CD4-positive, CD25-positive, alpha-beta regulatory T cell (primary cell): ENCODE results near the gene SIPA1L3. TPM values are rescaled to one million over a fixed set of nuclear protein-coding genes. Genes with fewer than 3 reads are reported as not detected.

ENCODE experiments used
- ATAC-seq, 2 donors: fragments of 150-1000 bp; cut with Tn5 transposase; one replicate each; pipeline ENCODE4 v1.10.0; 2021; ENCODE audit warnings: low read depth in 2 of 2, moderate number of reproducible peaks in 2 of 2, moderate library complexity in 1 of 2
- DNase-seq, 3 donors: peaks; one replicate each; pipeline versions ENCODE4 v3.0.0 to v3.0.0-alpha.2; 2012 to 2022; ENCODE audit warnings: mixed read lengths in 1 of 3
- H3K27ac ChIP-seq: one replicate; pipeline ENCODE4 v1.7.0; 2013; ENCODE audit warnings: mild to moderate bottlenecking, low read length; ENCODE audit not compliant: insufficient read depth, poor library complexity, severe bottlenecking
- H3K27me3 ChIP-seq: one replicate; pipeline ENCODE4 v1.7.0; 2013; ENCODE audit warnings: low read length; ENCODE audit not compliant: control insufficient read depth, insufficient read depth
- H3K36me3 ChIP-seq: one replicate; pipeline ENCODE4 v1.7.0; 2013; ENCODE audit warnings: mild to moderate bottlenecking, low read length, moderate library complexity; ENCODE audit not compliant: control insufficient read depth, insufficient read depth
- H3K4me1 ChIP-seq: 2 replicates; pipeline ENCODE4 v1.7.0; 2013; ENCODE audit warnings: mild to moderate bottlenecking, low read length; ENCODE audit not compliant: insufficient read depth, control insufficient read depth, poor library complexity, severe bottlenecking
- H3K4me3 ChIP-seq: one replicate; pipeline ENCODE4 v1.7.0; 2013; ENCODE audit warnings: low read depth, mild to moderate bottlenecking, low read length, moderate library complexity
- H3K9me3 ChIP-seq, 2 experiments: 1 replicate in 1 of 2; 2 replicates in 1 of 2; pipeline ENCODE4 v1.7.0; 2013; ENCODE audit warnings: low read length in 2 of 2, mild to moderate bottlenecking in 1 of 2, moderate library complexity in 1 of 2; ENCODE audit not compliant: control insufficient read depth in 2 of 2
- H3K27ac Mint-ChIP-seq, 3 donors: one replicate each; pipeline ENCODE4 v1.8.0; 2020 to 2022; ENCODE audit warnings: mild to moderate bottlenecking in 3 of 3, mixed read lengths in 3 of 3, moderate library complexity in 2 of 3
- H3K27me3 Mint-ChIP-seq: one replicate; pipeline ENCODE4 v1.8.0; 2022; ENCODE audit warnings: mild to moderate bottlenecking, mixed read lengths
- H3K36me3 Mint-ChIP-seq: one replicate; pipeline ENCODE4 v1.8.0; 2020; ENCODE audit warnings: mixed read lengths
- H3K4me1 Mint-ChIP-seq, 4 donors: one replicate each; pipeline ENCODE4 v1.8.0; 2020 to 2022; ENCODE audit warnings: mixed read lengths in 4 of 4, mild to moderate bottlenecking in 1 of 4
- H3K4me3 Mint-ChIP-seq, 4 donors: one replicate each; pipeline ENCODE4 v1.8.0; 2020 to 2022; ENCODE audit warnings: mild to moderate bottlenecking in 4 of 4, mixed read lengths in 4 of 4, moderate library complexity in 3 of 4
- H3K9me3 Mint-ChIP-seq, 7 donors: one replicate each; pipeline ENCODE4 v1.8.0; 2020 to 2022; ENCODE audit warnings: mixed read lengths in 7 of 7, mild to moderate bottlenecking in 3 of 7, moderate library complexity in 2 of 7
- polyA plus RNA-seq, 4 donors: library from polyadenylated mRNA; unstranded; fragments of 300-500 nt; fragmentation: Illumina TruSeq; gene quantifications; one replicate each; pipeline ENCODE4 v1.2.3, GENCODE V29; 2021
- total RNA-seq: library from RNA; stranded (reverse); gene quantifications from one replicate; pipeline ENCODE4 v1.2.3, GENCODE V29; 2022

SIPA1L3 gene
- total and polyA plus RNA-seq, 5 donors from 2014 or later, result 0.41 to 27.6 (median 1.7) TPM

GRCh38 chr19:38201731-38202130 lies 294.7 kb downstream of the SIPA1L3 start:
- Histone ChIP-seq H3K4me1 (no peaks in the 10 kb centered on the region), H3K27ac (no peak overlapping the region), H3K36me3 (no peaks in the 10 kb centered on the region), H3K9me3 (no peaks in the 10 kb centered on the region), H3K4me3 (no peak overlapping the region), H3K27me3 (no peaks in the 10 kb centered on the region)
- no peaks in the 10 kb centered on the region for H3K27me3 Mint-ChIP-seq
- DNase-seq, result no peak
- no peak overlapping the region for H3K27ac Mint-ChIP-seq
- peaks cover 22% of the 10 kb centered on the region for H3K36me3 Mint-ChIP-seq
- H3K9me3 Mint-ChIP-seq, result no peaks in the 10 kb centered on the region
- ATAC-seq, result no peak
- no peaks in the 10 kb centered on the region for H3K4me1 Mint-ChIP-seq
- H3K4me3 Mint-ChIP-seq, result no peak overlapping the region

GRCh38 chr19:38202504-38202903 lies 295.5 kb downstream of the SIPA1L3 start:
- H3K27me3 Mint-ChIP-seq, result no peaks in the 10 kb centered on the region
- H3K27ac Mint-ChIP-seq, result no peak overlapping the region
- no peaks in the 10 kb centered on the region for H3K36me3 ChIP-seq

GRCh38 chr19:38203197-38203596 lies 296.2 kb downstream of the SIPA1L3 start:
- no peaks in the 10 kb centered on the region for H3K27me3 ChIP-seq
- no peak overlapping the region for H3K27ac Mint-ChIP-seq
- no peaks in the 10 kb centered on the region for H3K4me1 ChIP-seq
- H3K27ac ChIP-seq, result no peak overlapping the region
- H3K36me3 Mint-ChIP-seq, result peaks cover 20% of the 10 kb centered on the region
- no peak overlapping the region for H3K4me3 Mint-ChIP-seq
- H3K36me3 ChIP-seq, result no peaks in the 10 kb centered on the region
- DNase-seq (no peak), ATAC-seq (no peak)
- H3K4me3 ChIP-seq, result no peak overlapping the region
- no peaks in the 10 kb centered on the region for H3K9me3 ChIP-seq
- H3K27me3 Mint-ChIP-seq, result peaks cover 1% of the 10 kb centered on the region
- no peaks in the 10 kb centered on the region for H3K9me3 Mint-ChIP-seq
- H3K4me1 Mint-ChIP-seq, result no peaks in the 10 kb centered on the region

More at GRCh38 chr19:38202504-38202903, 295.5 kb downstream of the SIPA1L3 start:
- no peak overlapping the region for H3K4me3 ChIP-seq
- DNase-seq, result no peak
- H3K4me1 Mint-ChIP-seq, result no peaks in the 10 kb centered on the region
- H3K4me1 ChIP-seq, result no peaks in the 10 kb centered on the region
- no peak for ATAC-seq
- H3K4me3 Mint-ChIP-seq, result no peak overlapping the region
- no peaks in the 10 kb centered on the region for H3K9me3 ChIP-seq
- no peaks in the 10 kb centered on the region for H3K9me3 Mint-ChIP-seq
- peaks cover 20% of the 10 kb centered on the region for H3K36me3 Mint-ChIP-seq
- no peak overlapping the region for H3K27ac ChIP-seq
- no peaks in the 10 kb centered on the region for H3K27me3 ChIP-seq

- Mint-ChIP-seq H3K4me1 (no peaks in the 10 kb centered on the region), H3K27ac (no peak overlapping the region), H3K9me3 (no peaks in the 10 kb centered on the region), H3K36me3 (peaks cover 20% of the 10 kb centered on the region), H3K27me3 (peaks cover 4% of the 10 kb centered on the region), H3K4me3 (no peak overlapping the region)
- no peaks in the 10 kb centered on the region for H3K4me1 ChIP-seq
- ATAC-seq (no peak), DNase-seq (no peak)
- H3K27ac ChIP-seq, result no peak overlapping the region
- H3K4me3 ChIP-seq, result no peak overlapping the region
- no peaks in the 10 kb centered on the region for H3K9me3 ChIP-seq
- H3K36me3 ChIP-seq, result no peaks in the 10 kb centered on the region
- H3K27me3 ChIP-seq, result no peaks in the 10 kb centered on the region
Measured at GRCh38 chr19:38204096-38204495, 297.1 kb downstream of the SIPA1L3 start.

GRCh38 chr19:38204728-38205127 lies 297.7 kb downstream of the SIPA1L3 start:
- Histone ChIP-seq H3K27me3 (no peaks in the 10 kb centered on the region), H3K36me3 (no peaks in the 10 kb centered on the region), H3K9me3 (no peaks in the 10 kb centered on the region), H3K27ac (no peak overlapping the region), H3K4me3 (no peak overlapping the region), H3K4me1 (no peaks in the 10 kb centered on the region)
- H3K4me3 Mint-ChIP-seq, result no peak overlapping the region
- peaks cover 20% of the 10 kb centered on the region for H3K36me3 Mint-ChIP-seq
- no peaks in the 10 kb centered on the region for H3K9me3 Mint-ChIP-seq
- peaks cover 0 to under 1% (median under 1%) of the 10 kb centered on the region in 4 donors for H3K4me1 Mint-ChIP-seq
- ATAC-seq, result no peak
- H3K27ac Mint-ChIP-seq, result no peak overlapping the region
- DNase-seq, result no peak
- H3K27me3 Mint-ChIP-seq, result peaks cover 10% of the 10 kb centered on the region

- Histone ChIP-seq H3K36me3 (no peaks in the 10 kb centered on the region), H3K4me1 (peaks cover 8% of the 10 kb centered on the region), H3K4me3 (no peak overlapping the region), H3K27me3 (no peaks in the 10 kb centered on the region), H3K27ac (no peak overlapping the region), H3K9me3 (no peaks in the 10 kb centered on the region)
- Mint-ChIP-seq H3K4me1 (peaks cover 0 to 11% (median 3%) of the 10 kb centered on the region in 4 donors), H3K27me3 (peaks cover 24% of the 10 kb centered on the region), H3K4me3 (no peak overlapping the region), H3K36me3 (peaks cover 23% of the 10 kb centered on the region), H3K27ac (no peak overlapping the region), H3K9me3 (no peaks in the 10 kb centered on the region)
- no peak for DNase-seq
- ATAC-seq, result no peak
Measured at GRCh38 chr19:38206006-38206745, 299.2 kb downstream of the SIPA1L3 start.

- Mint-ChIP-seq H3K4me1 (peaks cover 0 to 11% (median 3%) of the 10 kb centered on the region in 4 donors), H3K9me3 (no peaks in the 10 kb centered on the region), H3K36me3 (peaks cover 17% of the 10 kb centered on the region), H3K27ac (no peak overlapping the region), H3K4me3 (no peak overlapping the region), H3K27me3 (peaks cover 24% of the 10 kb centered on the region)
- DNase-seq (no peak), ATAC-seq (no peak)
- no peaks in the 10 kb centered on the region for H3K36me3 ChIP-seq
- no peak overlapping the region for H3K27ac ChIP-seq
- peaks cover 14% of the 10 kb centered on the region for H3K4me1 ChIP-seq
- no peaks in the 10 kb centered on the region for H3K27me3 ChIP-seq
- no peaks in the 10 kb centered on the region for H3K9me3 ChIP-seq
- H3K4me3 ChIP-seq, result no peak overlapping the region
Measured at GRCh38 chr19:38206928-38207327, 299.9 kb downstream of the SIPA1L3 start.

- H3K4me1 Mint-ChIP-seq, result peaks cover 0 to 11% (median 3%) of the 10 kb centered on the region in 4 donors
- ATAC-seq, result no peak
- no peak overlapping the region for H3K4me3 ChIP-seq
- no peaks in the 10 kb centered on the region for H3K27me3 ChIP-seq
- no peaks in the 10 kb centered on the region for H3K9me3 Mint-ChIP-seq
- H3K27me3 Mint-ChIP-seq, result peaks cover 25% of the 10 kb centered on the region
- no peaks in the 10 kb centered on the region for H3K36me3 ChIP-seq
- no peak overlapping the region for H3K27ac ChIP-seq
- H3K9me3 ChIP-seq, result no peaks in the 10 kb centered on the region
- H3K27ac Mint-ChIP-seq, result no peak overlapping the region
- peaks cover 14% of the 10 kb centered on the region for H3K4me1 ChIP-seq
- no peak for DNase-seq
- H3K4me3 Mint-ChIP-seq, result no peak overlapping the region
- H3K36me3 Mint-ChIP-seq, result peaks cover 16% of the 10 kb centered on the region
Measured at GRCh38 chr19:38207543-38207942, 300.5 kb downstream of the SIPA1L3 start.
